Large intestine (tissue), 3 donors: ENCODE data around the gene KIAA1755. TPM values are rescaled to one million over a fixed set of nuclear protein-coding genes. Genes with fewer than 3 reads are reported as not detected.
A peak's percentile ranks its signal among the peaks of the same experiment; 100 is the strongest.

ENCODE experiments used
- DNase-seq, 2 donors: peaks; one replicate each; pipeline versions ENCODE4 v3.0.0 to v3.0.0-alpha.2; 2013
- H3K27ac ChIP-seq: one replicate; pipeline ENCODE4 v1.5.1; 2013; ENCODE audit warnings: low read length
- H3K27me3 ChIP-seq: 2 replicates; pipeline ENCODE4 v1.6.1; 2013; ENCODE audit warnings: low read length; ENCODE audit not compliant: control insufficient read depth, insufficient read depth
- H3K36me3 ChIP-seq: 2 replicates; pipeline ENCODE4 v1.6.1; 2013; ENCODE audit warnings: low read length; ENCODE audit not compliant: control insufficient read depth, insufficient read depth
- H3K4me1 ChIP-seq: one replicate; pipeline ENCODE4 v1.6.1; 2013; ENCODE audit warnings: low read length; ENCODE audit not compliant: control insufficient read depth, insufficient read depth
- H3K4me3 ChIP-seq: one replicate; pipeline ENCODE4 v1.5.1; 2013; ENCODE audit warnings: low read length
- H3K9me3 ChIP-seq: one replicate; pipeline ENCODE4 v1.6.1; 2013; ENCODE audit warnings: mild to moderate bottlenecking, low read depth, low read length, moderate library complexity; ENCODE audit not compliant: control insufficient read depth
- WGBS: methylation state at CpG from one replicate; pipeline ENCODE4 v1.1.5; 2013; ENCODE audit warnings: low lambda C conversion rate; ENCODE audit not compliant: insufficient coverage; 5-methylcytosine and 5-hydroxymethylcytosine counted together
- polyA plus RNA-seq: library from polyadenylated mRNA; unstranded; fragments of 120-200 nt; gene quantifications from one replicate; pipeline ENCODE4 v1.2.1, GENCODE V29; 2013

Gene KIAA1755
- polyA plus RNA-seq, 1 donor: 8.4 TPM

GRCh38 chr20:38203337-38203980 lies 57.1 kb downstream of the KIAA1755 start:
- Histone ChIP-seq H3K27me3 (no peaks in the 10 kb centered on the region), H3K27ac (no peak overlapping the region), H3K4me3 (no peak overlapping the region), H3K9me3 (no peaks in the 10 kb centered on the region), H3K36me3 (no peaks in the 10 kb centered on the region), H3K4me1 (no peaks in the 10 kb centered on the region)
- no peak for DNase-seq
- WGBS: 100% methylated on average over 1 of the region's 6 CpGs

DNA sequence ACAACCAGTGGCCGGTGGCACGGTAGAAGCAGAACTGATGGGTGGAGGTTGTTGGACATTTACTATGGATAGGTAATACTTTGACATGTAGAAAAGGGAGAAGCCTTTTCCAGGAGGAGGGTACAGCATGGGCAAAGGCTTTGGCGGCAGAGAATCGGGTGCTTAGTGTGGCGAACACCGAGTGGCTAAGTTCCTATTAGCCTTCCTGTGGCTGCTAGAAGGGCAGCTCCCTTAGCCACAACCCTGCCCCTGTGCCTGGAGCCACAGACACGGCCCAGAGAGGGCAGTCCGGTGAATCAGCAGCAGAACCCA lies 57.6 kb downstream of the KIAA1755 start:
- no peak for DNase-seq

DNA sequence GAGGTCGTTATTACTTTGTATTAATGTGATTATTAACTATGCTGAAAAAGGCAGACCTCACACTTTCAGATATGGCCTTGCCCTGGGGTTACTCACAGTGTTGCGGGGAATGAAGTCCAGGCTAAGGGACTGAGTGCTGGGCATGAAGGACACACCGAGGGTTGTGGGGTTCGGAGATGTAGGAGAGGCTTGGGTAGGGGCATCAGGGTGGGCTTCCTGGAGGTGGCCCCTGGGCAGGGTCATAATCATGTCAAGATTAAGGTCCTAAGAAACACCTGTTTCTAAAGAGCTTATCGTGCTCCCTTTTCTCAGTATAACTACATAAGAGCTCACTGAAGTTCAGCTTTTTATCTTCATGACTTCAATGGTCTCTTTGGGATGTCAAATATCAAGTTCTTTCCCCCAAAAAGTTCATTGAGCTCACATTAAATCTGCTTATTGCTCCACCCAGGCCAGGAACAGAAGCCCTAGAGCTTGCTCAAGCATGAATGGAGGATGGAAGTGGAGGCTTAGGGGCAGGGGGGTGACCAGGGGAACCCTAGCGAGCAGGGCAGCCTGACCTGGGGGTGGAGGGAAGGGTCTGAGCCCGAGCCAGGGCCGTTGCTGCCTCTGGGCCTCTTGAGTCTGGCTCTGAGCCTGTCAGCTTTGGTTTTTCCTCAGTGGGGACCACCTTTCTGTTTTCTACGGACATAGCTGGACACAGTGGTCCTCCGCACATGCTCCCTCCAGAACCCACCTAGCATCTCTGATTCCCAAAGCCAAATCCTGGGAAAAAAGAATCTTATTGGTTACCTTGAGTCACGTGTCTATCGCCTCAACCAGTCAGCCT lies 58.2 kb downstream of the KIAA1755 start:
- H3K4me1 ChIP-seq: no peaks in the 10 kb centered on the region
- no peaks in the 10 kb centered on the region for H3K36me3 ChIP-seq
- no peak overlapping the region for H3K27ac ChIP-seq
- 100% methylated on average over 1 of the region's 12 CpGs for WGBS
- no peak for DNase-seq
- no peaks in the 10 kb centered on the region for H3K9me3 ChIP-seq
- H3K27me3 ChIP-seq: no peaks in the 10 kb centered on the region
- H3K4me3 ChIP-seq: no peak overlapping the region

More for the DNA sequence above, 57.6 kb downstream of the KIAA1755 start:
- no CpG with 5 or more reads among the region's 8 CpGs for WGBS
- no peaks in the 10 kb centered on the region for H3K36me3 ChIP-seq
- H3K27me3 ChIP-seq: no peaks in the 10 kb centered on the region
- no peaks in the 10 kb centered on the region for H3K9me3 ChIP-seq
- H3K4me3 ChIP-seq: no peak overlapping the region
- no peak overlapping the region for H3K27ac ChIP-seq
- H3K4me1 ChIP-seq: no peaks in the 10 kb centered on the region

- Histone ChIP-seq H3K27ac (no peak overlapping the region), H3K36me3 (no peaks in the 10 kb centered on the region), H3K4me3 (no peak overlapping the region), H3K9me3 (no peaks in the 10 kb centered on the region), H3K4me1 (no peaks in the 10 kb centered on the region), H3K27me3 (no peaks in the 10 kb centered on the region)
- WGBS: no CpG with 5 or more reads among the region's 6 CpGs
- no peak for DNase-seq
Observed at GRCh38 chr20:38201356-38201755, 59.2 kb downstream of the KIAA1755 start.

- Histone ChIP-seq H3K27me3 (no peaks in the 10 kb centered on the region), H3K27ac (no peak overlapping the region), H3K36me3 (no peaks in the 10 kb centered on the region), H3K9me3 (no peaks in the 10 kb centered on the region), H3K4me1 (no peaks in the 10 kb centered on the region), H3K4me3 (no peak overlapping the region)
- WGBS: no CpG with 5 or more reads among the region's 3 CpGs
- DNase-seq: no peak
Observed at GRCh38 chr20:38200646-38201045, 59.9 kb downstream of the KIAA1755 start.

GRCh38 chr20:38199501-38200390 lies 60.8 kb downstream of the KIAA1755 start:
- Histone ChIP-seq H3K27me3 (no peaks in the 10 kb centered on the region), H3K27ac (no peak overlapping the region), H3K36me3 (no peaks in the 10 kb centered on the region), H3K4me3 (no peak overlapping the region), H3K4me1 (no peaks in the 10 kb centered on the region), H3K9me3 (no peaks in the 10 kb centered on the region)
- WGBS: no CpG with 5 or more reads among the region's 14 CpGs
- DNase-seq: no peak

GRCh38 chr20:38198238-38198861 lies 62.2 kb downstream of the KIAA1755 start:
- H3K9me3 ChIP-seq: no peaks in the 10 kb centered on the region
- no CpG with 5 or more reads among the region's 8 CpGs for WGBS
- no peak overlapping the region for H3K4me3 ChIP-seq
- no peaks in the 10 kb centered on the region for H3K4me1 ChIP-seq
- no peaks in the 10 kb centered on the region for H3K36me3 ChIP-seq
- no peak for DNase-seq
- H3K27me3 ChIP-seq: no peaks in the 10 kb centered on the region
- H3K27ac ChIP-seq: no peak overlapping the region

DNA sequence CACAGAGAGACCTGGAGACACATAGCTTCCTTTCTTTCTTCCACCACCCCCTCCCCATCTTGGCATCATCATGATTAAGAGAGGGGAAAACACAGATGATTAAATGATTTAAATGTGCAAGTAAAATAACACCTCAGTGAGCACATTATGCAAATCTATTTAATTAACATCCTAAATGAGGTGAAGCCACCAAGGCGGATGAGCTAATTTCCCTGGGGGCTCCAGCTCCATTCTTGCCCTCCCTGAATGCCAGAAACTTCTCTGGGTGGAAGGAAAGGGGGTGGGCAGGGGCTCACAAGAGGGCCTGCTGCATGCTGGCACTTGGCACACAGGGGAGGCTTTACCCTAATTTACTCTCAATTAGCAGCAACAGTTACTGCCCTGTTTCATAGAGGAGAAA lies 62.9 kb downstream of the KIAA1755 start:
- WGBS: no CpG with 5 or more reads among the region's 1 CpG
- Histone ChIP-seq H3K36me3 (no peaks in the 10 kb centered on the region), H3K4me1 (no peaks in the 10 kb centered on the region), H3K9me3 (no peaks in the 10 kb centered on the region), H3K4me3 (no peak overlapping the region), H3K27me3 (no peaks in the 10 kb centered on the region), H3K27ac (no peak overlapping the region)
- DNase-seq: no peak

- H3K27ac ChIP-seq: no peak overlapping the region
- DNase-seq: no peak
Observed at GRCh38 chr20:38197217-38197616, 63.3 kb downstream of the KIAA1755 start.

DNA sequence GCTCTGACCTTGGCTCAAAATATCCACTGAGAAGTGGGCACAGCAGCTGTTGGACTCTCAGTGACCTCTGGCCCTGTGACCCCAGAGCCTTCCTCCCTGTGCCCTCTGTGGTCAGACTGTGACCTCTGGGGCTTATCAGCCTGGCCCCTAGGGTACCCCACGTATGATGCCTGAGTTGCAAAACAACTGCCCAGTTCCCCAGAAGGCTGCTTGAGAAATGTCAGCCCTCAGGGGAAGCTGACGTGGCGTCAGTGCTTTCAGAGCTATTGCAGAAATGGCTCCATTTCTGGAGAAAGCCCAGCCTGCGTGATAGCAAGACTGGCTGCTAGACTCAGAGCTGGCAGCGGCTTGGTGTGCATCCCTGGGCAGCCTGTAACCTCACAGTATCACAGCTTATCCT lies 63.9 kb downstream of the KIAA1755 start:
- whole genome bisulfite sequencing: no CpG with 5 or more reads among the region's 5 CpGs

More at GRCh38 chr20:38197217-38197616, 63.3 kb downstream of the KIAA1755 start:
- Histone ChIP-seq H3K9me3 (no peaks in the 10 kb centered on the region), H3K4me1 (no peaks in the 10 kb centered on the region), H3K36me3 (no peaks in the 10 kb centered on the region), H3K4me3 (no peak overlapping the region), H3K27me3 (no peaks in the 10 kb centered on the region)
- no CpG with 5 or more reads among the region's 5 CpGs for WGBS

More for the DNA sequence above, 63.9 kb downstream of the KIAA1755 start:
- Histone ChIP-seq H3K4me1 (no peaks in the 10 kb centered on the region), H3K27ac (no peak overlapping the region), H3K4me3 (no peak overlapping the region), H3K36me3 (no peaks in the 10 kb centered on the region), H3K27me3 (no peaks in the 10 kb centered on the region), H3K9me3 (no peaks in the 10 kb centered on the region)
- DNase-seq: peak in 1 of 2 donors; percentile 12
